HFF-Myc (cell line): ENCODE results near the gene SMTNL1.

Source experiments
- DNase-seq: peaks from one replicate; pipeline ENCODE4 v3.0.0-alpha.2; 2011; ENCODE audit warnings: low read depth; ENCODE audit errors: extremely low read depth
- H3K4me3 ChIP-seq: replicated peaks from 2 replicates; pipeline ENCODE4 v1.5.1; 2011; ENCODE audit warnings: low read depth, mild to moderate bottlenecking, control low read depth, low read length
- CTCF ChIP-seq: IDR thresholded peaks from 2 replicates; pipeline ENCODE4 v1.5.1; 2012; ENCODE audit warnings: mild to moderate bottlenecking, low read depth, low read length, control low read depth; ENCODE audit errors: missing control alignments

SMTNL1 gene

GRCh38 chr11:57500926-57501325 is 36.5 kb upstream of the SMTNL1 start:
- TF ChIP-seq CTCF = no peak
- H3K4me3 ChIP-seq = no peak overlapping the region
- DNase-seq = no peak

- no peak overlapping the region for H3K4me3 ChIP-seq
- no peak for TF ChIP-seq CTCF
- no peak for DNase-seq
Measured at GRCh38 chr11:57501953-57502352, 35.4 kb upstream of the SMTNL1 start.

GRCh38 chr11:57502376-57502775 is 35.0 kb upstream of the SMTNL1 start:
- DNase-seq = no peak
- H3K4me3 ChIP-seq = no peak overlapping the region
- no peak for TF ChIP-seq CTCF

- no peak for TF ChIP-seq CTCF
- H3K4me3 ChIP-seq = no peak overlapping the region
- no peak for DNase-seq
Measured at GRCh38 chr11:57502870-57503269, 34.5 kb upstream of the SMTNL1 start.

DNA sequence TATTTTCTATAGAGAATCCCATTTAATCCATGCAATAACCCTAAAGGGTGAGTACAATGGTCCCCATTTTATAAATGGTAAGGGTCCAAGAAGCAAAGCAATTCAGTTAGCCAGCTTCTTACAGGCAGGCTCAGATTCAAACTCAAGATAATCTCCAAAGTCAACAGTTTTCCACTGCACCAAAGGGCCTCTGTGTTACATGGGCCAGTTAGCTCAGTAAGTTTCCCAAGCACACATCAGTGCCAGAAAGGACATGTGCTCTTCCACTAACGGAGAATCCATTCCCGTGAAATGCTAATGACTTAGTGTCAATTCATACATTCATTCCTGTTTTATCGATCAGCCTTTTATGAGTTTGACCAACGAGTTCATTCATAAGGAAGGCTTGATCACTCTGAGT is 32.9 kb upstream of the SMTNL1 start:
- no peak for TF ChIP-seq CTCF
- DNase-seq = no peak
- no peak overlapping the region for H3K4me3 ChIP-seq

- no peak for TF ChIP-seq CTCF
- DNase-seq = no peak
- no peak overlapping the region for H3K4me3 ChIP-seq
Measured at GRCh38 chr11:57506522-57506921, 30.9 kb upstream of the SMTNL1 start.
